ENCODE results near the gene BTBD18.

BTBD18 gene

GRCh38 chr11:57775491-57775890, 23.9 kb upstream of the BTBD18 start:
- no peak for DNase-seq

GRCh38 chr11:57773026-57773598, 21.5 kb upstream of the BTBD18 start:
- DNase-seq, result no peak

DNA sequence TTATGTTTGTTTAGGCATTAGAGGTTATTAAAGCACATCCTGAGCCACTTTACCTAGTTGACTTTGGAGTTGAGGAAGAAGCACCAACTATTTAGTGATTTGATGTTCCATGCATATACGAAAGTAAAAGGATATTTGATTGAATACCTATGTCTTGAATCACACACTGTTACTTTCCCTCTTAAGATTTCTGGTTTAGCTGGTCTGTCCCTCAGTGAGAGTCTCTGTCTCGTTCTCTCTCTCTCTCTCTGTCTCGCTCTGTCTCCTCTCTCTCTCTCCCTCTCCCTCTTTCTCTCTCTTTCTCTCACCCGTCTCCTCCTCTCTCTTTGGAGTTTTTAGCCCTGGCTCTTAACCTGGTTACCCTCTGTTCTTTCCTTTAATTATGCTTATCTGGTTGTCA, 20.9 kb upstream of the BTBD18 start:
- no peak for DNase-seq

DNA sequence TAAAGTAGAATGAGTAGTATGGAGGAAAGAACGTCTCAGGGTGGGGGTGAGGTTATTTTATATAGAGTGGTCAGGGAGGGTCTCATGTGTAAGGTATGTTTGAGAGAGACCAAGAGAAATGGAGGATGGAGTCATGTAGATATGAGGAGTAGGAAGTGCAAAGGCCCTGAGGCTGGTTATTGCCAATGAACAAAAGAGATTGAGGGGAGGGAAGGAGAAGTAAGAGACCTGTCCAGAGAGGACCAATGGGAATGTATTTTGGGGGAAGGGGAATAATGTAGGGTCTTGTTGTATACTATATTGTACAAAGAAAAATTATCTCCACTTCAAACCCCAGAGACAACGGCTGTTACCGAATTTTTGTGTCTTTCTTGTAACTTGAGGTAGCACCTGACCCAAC, 19.7 kb upstream of the BTBD18 start:
- no peak for DNase-seq

- DNase-seq, result no peak
Observed at GRCh38 chr11:57770793-57771192, 19.2 kb upstream of the BTBD18 start.

DNA sequence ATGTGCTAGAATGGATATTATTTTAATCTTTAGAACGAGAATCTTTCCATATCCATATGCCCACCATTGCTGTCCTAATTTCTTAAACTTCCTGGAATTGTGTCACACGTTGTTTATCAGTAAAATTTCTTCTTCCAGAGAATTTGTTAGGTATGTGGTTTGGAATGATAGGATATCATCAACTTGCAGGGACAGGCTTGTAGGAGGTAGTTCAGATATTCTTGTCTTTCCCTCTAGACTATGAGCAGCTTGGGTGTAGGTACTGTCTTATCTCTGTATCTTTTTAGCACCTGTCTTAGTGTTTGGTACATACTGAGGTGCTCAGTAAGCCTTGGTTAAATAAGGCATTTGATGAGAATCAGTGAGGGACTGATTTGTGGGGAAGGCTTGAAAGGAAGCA, 13.4 kb upstream of the BTBD18 start:
- DNase-seq, result no peak

DNA sequence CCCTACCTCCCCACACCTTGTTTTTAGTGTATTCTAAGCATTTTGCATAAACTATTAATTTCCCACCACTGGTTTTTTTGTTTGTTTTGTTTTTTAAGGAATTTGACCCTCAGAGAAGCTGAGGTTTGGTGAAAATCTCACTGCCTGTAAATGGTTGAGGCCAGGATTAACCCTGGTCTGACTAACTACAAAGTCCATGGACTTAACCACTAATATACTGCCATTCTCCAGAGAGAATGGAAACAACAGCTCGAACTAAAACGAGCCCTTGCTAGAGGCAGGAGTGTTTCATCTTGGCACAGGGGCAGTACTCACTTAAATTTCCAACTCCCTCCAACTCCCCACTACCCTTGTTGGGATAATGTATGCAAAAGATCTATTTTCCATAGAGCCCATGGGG, 12.9 kb upstream of the BTBD18 start:
- no peak for DNase-seq

DNA sequence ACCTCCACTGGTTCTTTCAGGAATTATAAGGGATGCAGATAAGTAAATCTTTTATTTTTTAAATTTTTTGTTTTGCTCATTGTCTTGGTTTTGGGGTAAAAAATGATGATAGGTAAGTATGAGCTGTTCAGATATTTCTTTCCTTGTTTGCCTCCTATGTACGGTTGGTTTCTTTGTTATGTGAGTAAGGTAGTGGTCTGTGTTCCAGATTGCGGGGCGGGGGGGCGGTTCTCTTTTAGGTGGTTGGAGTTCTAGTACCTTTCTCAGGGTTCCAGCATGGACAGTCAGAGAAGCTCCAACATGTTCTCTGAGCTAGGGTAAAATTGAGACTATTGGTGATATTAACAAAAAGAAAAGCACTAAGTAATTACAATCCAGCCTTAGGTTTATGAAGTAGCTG, 12.4 kb upstream of the BTBD18 start:
- no peak for DNase-seq

- DNase-seq, result no peak
Observed at GRCh38 chr11:57763568-57763967, 11.9 kb upstream of the BTBD18 start.

DNA sequence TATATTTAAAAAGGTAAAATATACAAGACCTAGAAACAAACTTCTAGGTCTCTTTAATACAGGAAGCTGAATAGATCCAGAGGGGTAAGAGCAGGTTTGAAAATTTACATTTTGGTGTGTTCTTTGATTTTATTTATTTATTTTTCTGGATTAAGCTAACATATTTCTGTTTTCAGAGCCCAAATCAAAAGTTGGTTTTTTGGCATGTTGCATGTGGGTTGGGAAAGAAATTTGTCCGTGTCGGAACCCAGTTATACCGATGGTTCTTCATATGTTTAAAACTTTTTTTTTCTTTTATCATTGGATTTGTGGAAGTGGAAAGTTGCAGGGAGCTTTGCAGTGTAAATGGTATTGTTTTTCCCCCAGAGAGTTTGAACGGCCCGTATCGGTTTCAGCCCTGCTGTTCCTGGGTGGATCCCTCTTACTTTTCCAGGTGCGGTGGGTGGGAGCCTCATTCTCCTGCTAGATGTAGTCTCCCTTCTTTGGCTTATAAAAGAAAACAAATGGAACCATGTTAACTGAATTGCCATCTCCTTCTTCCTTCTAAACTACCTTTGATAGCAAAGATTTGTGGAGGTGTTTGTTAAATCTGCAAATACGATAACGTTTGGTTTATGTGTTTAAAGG, 10.7 kb upstream of the BTBD18 start:
- DNase-seq, result no peak

GRCh38 chr11:57761301-57762234, 9.9 kb upstream of the BTBD18 start, which contains the start of gene CTNND1:
Gene CTNND1, plus strand, starts transcription at chr11:57761802. Its CDS starts 29,677 bp downstream, at chr11:57791479.
- DNase-seq, result no peak

DNA sequence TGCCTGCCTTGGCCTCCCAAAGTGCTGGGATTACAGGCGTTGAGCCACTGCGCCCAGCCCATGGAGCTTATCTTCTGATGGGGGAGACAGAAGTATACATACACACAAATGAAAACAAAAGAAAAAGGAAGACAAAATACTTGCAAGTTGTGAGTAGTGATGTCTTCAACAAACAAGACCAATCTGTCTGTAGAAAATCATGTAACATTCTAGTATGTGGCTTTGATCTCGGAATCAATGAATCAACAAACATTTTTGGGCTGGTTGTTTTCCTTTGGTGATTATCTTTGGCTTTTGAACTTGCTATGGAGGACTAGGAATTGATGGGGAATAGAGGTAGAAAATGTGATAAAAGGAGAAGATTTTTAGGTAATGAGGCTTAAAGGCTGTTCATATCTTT, 6.6 kb upstream of the BTBD18 start:
- DNase-seq, result no peak

- DNase-seq, result no peak
Observed at GRCh38 chr11:57752954-57753353, 1.3 kb upstream of the BTBD18 start.

- DNase-seq, result no peak
Observed at GRCh38 chr11:57751176-57751575, 443 bp downstream of the BTBD18 start.

DNA sequence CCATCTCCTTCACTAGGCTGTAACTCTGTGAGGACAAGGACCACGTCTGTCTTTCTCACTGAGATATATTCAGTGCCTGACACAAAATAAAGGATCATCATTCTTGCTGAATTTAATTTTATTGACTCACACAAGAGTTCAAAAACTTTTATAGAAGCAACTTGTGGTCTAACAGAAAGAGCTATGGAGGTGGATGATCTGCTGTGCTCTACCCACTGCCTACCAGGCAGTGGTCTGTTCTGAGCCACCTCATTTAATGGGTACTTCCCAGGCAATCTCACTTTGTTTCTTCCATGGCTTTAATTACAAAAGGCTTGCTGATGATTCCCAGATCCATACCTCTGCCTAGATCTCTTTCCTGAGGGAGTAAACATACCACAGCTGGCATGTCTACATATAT, 4.7 kb downstream of the BTBD18 start:
- no peak for DNase-seq

- no peak for DNase-seq
Observed at GRCh38 chr11:57745206-57745605, 6.4 kb downstream of the BTBD18 start.

- DNase-seq, result no peak
Observed at GRCh38 chr11:57744357-57744756, 7.3 kb downstream of the BTBD18 start.

DNA sequence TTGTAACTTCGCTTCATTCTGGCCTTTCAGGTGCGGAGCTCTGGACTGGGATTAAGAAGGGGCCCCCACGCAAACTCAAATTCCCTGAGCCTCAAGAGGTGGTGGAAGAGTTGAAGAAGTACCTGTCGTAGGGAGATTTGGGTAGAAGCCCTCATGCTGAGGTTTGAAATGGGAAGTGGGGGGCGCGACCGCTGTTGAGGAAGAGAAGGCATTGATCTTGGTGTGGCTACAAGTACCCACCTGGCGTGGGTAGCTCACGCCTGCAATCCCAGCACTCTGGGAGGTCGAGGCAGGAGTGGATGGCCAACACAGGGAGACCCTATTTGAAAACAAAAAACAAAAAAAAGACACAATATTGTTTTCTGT, 9.5 kb downstream of the BTBD18 start:
- no peak for DNase-seq

- peak; percentile 99 for DNase-seq
Observed at GRCh38 chr11:57741132-57742086, 10.2 kb downstream of the BTBD18 start, which contains the start of gene SELENOH. Gene SELENOH, plus strand, starts transcription at chr11:57741491. Its CDS starts 105 bp downstream, at chr11:57741596.

DNA sequence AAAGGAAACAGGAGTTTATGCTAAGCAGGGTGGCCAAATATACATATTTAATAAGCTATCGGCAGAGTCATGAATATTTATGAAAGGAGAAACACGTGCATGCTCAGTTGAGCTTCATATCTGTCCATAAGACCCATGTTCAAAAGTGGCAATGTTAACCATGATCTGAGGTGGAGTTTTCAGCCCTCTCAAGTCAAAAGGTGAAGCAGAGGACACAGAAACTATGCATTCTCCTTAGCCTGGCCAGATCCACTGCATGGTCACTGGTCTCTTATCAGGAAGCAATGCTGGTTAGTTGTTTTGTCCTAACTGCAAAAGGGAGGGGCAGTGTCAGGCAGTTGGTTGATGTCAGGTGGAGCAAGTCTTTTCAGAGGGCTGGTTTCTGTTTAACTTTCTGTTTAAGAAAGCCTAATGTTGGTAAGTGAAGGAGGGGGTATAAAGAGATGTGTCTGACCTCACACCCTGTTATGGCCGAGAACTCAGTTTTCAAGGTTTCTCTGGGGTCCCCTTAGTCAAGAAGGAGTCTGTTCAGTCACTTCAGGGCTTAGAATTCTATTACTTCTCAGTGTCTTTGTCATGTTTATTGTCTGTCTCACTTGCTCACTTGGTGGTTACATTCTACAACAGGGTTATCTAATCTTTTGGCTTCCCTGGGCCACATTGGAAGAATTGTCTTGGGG, 15.9 kb downstream of the BTBD18 start:
- DNase-seq, result no peak

DNA sequence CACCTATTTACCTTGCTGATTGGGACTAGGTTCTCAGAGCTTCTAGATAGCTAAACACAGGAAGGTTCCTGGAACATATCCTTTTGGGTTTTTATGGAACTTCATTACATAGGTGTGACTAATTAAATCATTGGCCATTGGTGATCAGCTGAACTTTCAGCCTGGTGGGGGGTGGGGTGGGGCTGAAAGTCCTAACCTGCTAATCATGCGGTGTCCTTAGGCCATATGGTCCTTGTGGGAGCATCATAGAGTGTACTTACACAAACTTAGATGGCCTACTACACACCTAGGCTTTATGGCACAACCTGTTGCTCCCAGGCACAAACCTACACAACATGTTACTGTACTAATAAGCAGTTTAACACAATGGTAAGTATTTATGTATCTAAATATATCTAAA, 19.0 kb downstream of the BTBD18 start:
- DNase-seq, result no peak

DNA sequence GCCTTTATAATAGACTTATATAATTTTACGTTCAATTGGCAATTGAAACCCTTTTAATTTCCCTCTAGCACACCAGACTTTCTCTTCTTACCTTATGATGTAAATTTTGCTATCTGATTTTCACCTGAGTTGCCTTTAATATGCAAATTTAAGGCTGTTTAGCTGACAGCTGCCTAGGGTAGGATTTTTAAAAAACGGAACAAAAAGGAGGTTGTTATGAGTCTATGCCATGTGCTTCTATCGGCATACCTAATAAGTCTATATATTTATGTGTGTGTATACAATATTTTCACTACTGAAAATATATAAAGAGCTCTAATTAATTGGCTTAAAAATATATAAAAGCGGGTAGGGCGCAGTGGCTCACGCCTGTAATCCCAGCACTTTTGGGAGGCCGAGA, 22.1 kb downstream of the BTBD18 start:
- no peak for DNase-seq

Measured in RPMI8226 (cell line).